Upper lobe of left lung (tissue), 4 donors: ENCODE measurements around the gene POFUT2.

ENCODE experiments used
- CTCF ChIP-seq, 6 experiments: fragments of 450-650 bp in 4 of 6; fragments of 200-600 bp in 2 of 6; sonication (generic) in 2 of 6; IDR thresholded peaks; one replicate each; pipeline ENCODE4 v1.5.1; 2016 to 2019; ENCODE audit warnings: antibody characterized with exemption in 6 of 6
- POLR2AphosphoS5 ChIP-seq, 2 donors: sonication (generic); formaldehyde crosslinking; IDR thresholded peaks; one replicate each; pipeline ENCODE4 v1.5.1; 2017; ENCODE audit warnings: antibody characterized with exemption in 2 of 2

GRCh38 chr21:45227735-45228134, 60.0 kb downstream of the POFUT2 start:
- TF ChIP-seq POLR2AphosphoS5 (IDR thresholded peaks at IDR 0.05) (no peak), CTCF (IDR thresholded peaks at IDR 0.05) (no peak)
